Activated naive CD8-positive, alpha-beta T cell treated with anti-CD3 and anti-CD28 coated beads, Interleukin-2, amount 50 U/mL, for 16 hours (primary cell): ENCODE measurements around the gene DSCAML1.

Experiments used
- DNase-seq: peaks from one replicate; pipeline ENCODE4 v3.0.0-alpha.2; 2020; ENCODE audit warnings: low read depth, low spot score

DSCAML1 gene

DNA sequence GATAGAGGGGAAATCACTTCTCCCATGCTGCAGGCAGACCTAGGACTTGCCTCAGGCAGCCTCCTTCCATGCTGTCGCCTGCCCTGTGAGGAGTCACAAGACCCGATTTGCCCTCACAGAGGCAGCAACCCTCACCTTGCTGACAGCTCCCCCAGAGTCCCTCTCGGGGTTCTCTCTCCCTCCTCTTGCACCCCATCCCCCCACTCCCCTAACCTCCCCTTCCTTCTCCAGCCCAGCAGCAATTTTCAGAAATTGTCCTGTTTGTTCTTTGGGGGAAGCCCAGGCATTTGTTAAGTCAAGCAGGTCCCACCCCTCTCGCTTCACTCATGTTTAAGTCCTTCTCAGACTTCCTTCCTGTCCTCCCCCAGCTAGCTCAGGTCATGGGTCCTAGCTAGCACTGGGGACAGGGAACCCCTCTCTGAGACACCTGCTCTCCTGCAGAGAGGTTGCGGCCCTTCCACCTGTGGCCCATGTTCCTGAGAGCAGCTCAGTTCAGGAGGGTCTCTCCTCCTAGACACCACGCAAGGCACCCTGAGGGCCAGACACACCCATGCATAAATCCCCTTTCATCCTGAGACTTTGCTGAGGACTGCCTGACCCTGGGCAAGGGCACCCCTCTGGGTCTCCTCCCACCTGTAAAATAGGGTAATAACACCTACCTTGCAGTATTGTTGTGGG, 33.8 kb upstream of the DSCAML1 start:
- DNase-seq = no peak

GRCh38 chr11:117830072-117830471, 33.1 kb upstream of the DSCAML1 start:
- no peak for DNase-seq

- DNase-seq = no peak
Measured at GRCh38 chr11:117829369-117829725, 32.3 kb upstream of the DSCAML1 start.

DNA sequence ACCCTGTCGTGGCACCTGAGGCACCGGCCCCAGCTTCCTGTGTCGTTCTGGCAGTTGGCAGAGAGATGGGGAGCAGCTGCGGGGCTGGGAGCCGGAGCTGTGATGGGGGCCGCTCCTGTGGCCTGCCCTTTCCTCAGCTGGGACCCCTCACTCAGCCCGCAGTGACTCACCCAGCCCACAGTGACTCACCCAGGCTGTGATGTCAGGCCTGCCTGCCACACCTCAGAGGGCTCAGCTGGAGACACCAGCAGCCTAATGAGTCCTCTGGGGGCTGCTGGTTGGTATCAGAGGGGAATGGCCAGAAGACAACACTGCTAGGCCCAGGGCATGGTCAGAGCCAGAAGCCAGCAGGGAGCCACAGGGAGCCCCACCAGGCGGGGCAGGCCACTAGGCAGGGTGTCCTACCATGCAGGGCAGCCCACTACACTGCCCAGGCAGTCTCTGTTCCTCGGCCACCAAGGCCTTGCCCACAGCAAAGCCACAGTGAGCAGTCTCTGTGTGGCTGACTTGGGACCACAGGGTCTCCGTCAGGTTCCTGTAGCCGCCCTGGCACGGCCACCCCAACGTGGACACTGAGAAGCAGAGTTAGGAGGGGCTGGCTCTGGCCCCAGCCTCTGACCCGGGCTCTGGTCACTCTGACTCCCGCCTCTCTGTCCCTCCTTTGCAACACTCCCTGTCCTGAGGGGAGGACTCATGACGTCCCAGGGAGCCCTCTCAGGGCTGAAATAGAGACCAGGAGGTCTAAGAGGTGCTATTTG, 31.8 kb upstream of the DSCAML1 start:
- DNase-seq = peak; percentile 81

- no peak for DNase-seq
Measured at GRCh38 chr11:117827521-117828511, 30.8 kb upstream of the DSCAML1 start.

DNA sequence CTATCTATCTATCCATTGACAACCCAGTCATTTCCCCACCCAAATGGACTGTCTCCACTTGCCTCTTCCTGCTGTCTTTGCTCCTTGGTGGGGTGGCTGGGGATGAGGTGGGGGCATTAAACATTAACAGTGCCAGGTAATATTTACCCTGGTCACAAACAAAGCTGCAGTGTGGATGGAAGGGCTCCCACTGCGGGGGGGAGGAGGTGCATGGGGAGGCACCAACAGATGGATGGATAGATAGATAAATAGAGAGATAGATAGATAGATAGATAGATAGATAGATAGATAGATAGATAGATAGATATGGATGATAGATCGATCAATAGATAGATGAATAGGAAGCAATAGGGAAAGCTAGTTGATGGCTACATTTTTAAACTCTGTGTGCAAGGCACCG, 29.8 kb upstream of the DSCAML1 start:
- DNase-seq = no peak

DNA sequence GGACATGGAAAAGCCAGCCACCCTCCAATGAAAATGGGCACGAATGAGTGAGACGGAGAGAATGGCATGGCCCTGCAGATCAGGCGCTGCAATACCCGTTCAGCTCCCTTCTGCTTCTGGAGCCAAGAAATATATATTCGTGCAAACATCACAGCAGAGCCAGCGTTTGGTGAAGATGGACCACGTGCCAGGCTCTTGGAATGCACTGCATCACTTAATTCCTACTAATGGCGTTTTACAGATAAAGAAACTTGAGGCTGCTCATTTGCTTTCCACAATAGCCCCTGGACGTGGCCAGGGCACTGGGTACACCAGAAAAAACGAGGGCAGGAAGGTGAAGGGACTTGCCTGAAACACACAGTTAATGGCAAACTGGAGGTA, 29.2 kb upstream of the DSCAML1 start:
- DNase-seq = no peak

- DNase-seq = no peak
Measured at GRCh38 chr11:117825538-117826189, 28.6 kb upstream of the DSCAML1 start.

- no peak for DNase-seq
Measured at GRCh38 chr11:117824571-117825537, 27.8 kb upstream of the DSCAML1 start, which contains the start of gene FXYD2. Gene FXYD2 (minus strand): TSS chr11:117824744. CDS start chr11:117824678, 66 bp downstream.

DNA sequence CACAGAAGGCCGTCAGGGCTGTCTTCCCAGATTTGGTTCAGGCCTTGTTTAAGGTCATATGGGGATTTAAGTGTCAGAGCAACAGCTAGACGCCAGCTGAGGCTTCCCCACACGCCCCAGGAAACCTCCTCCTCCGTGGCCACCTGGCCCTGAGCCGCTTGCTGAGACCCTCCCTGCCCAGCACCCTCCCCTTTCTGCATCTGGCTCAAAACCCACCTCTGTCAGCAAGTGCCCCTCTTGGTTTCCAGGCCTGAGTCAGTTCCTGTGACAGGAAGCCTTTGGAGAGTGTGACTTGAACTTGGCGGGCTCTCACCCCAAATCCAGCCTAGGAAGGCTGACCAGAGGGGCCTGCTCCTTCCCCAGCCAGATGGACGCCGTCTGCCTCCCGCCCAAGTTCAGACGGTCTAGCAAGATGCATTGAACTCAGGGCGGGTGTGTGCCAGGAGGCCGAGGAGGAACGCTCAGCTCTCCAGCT, 27.0 kb upstream of the DSCAML1 start:
- no peak for DNase-seq

DNA sequence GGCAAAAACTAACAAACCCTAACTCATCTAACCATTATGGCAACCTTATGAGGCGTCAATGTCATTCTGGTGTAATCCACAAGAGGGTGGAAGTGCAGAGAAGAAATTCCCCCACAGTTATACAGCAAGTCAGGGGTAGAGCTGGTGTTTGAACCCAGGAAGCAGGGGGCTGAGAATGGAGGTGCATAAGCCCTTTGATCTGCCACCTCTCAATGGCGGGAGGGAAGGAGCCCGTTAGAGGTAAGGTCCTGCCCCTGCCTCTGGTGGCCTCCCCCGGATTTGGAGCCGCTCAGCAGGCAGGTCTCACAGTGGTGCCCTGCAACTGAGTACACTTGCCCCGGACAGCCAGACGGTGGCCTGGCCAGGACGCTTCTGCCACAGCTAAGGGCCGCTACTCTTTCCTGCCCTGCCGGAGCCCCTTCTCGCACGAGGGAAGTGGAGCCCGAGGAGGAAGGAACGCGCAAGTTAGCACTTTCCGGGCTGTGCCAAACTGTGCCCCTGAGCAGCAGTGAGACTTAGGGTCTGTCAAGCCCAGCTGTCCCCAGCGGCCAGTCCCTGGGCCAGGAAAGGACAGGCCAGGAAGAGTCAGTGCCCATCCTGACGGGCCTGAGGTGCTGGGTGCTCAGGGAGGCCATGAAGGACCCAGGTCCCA, 26.4 kb upstream of the DSCAML1 start:
- no peak for DNase-seq

GRCh38 chr11:117822074-117823033, 25.3 kb upstream of the DSCAML1 start:
- peak; percentile 29 for DNase-seq

GRCh38 chr11:117821431-117821830, 24.4 kb upstream of the DSCAML1 start:
- no peak for DNase-seq

GRCh38 chr11:117820516-117820915, 23.5 kb upstream of the DSCAML1 start:
- DNase-seq = no peak

- DNase-seq = no peak
Measured at GRCh38 chr11:117820071-117820470, 23.1 kb upstream of the DSCAML1 start.

GRCh38 chr11:117819096-117820040, 22.4 kb upstream of the DSCAML1 start:
- DNase-seq = no peak
